Mucosa of descending colon (tissue), 3 donors: ENCODE measurements around the gene NKD2. TPM values are rescaled to one million over a fixed set of nuclear protein-coding genes. Genes with fewer than 3 reads are reported as not detected.

Source experiments
- ATAC-seq: fragments of 200-7000 bp; cut with Tn5 transposase; one replicate; pipeline ENCODE4 v1.9.1; 2020; ENCODE audit warnings: mild to moderate bottlenecking, moderate library complexity
- DNase-seq, 3 donors: peaks; one replicate each; pipeline ENCODE4 v3.0.0-alpha.2; 2020
- H3K36me3 ChIP-seq: fragments of 200-600 bp; one replicate; pipeline ENCODE4 v1.8.0; 2021; ENCODE audit warnings: low read depth, mild to moderate bottlenecking
- H3K4me1 ChIP-seq: fragments of 200-600 bp; one replicate; pipeline ENCODE4 v1.8.0; 2021; ENCODE audit warnings: low read depth, mild to moderate bottlenecking
- H3K4me3 ChIP-seq: fragments of 200-600 bp; one replicate; pipeline ENCODE4 v1.8.0; 2021; ENCODE audit warnings: mild to moderate bottlenecking
- H3K9me3 ChIP-seq: fragments of 200-600 bp; one replicate; pipeline ENCODE4 v1.8.0; 2021; ENCODE audit warnings: mild to moderate bottlenecking
- CTCF ChIP-seq: fragments of 200-600 bp; IDR thresholded peaks from one replicate; pipeline ENCODE4 v1.8.0; 2022; ENCODE audit warnings: antibody characterized with exemption, mild to moderate bottlenecking
- intact Hi-C, 2 donors: fragments of 100-400 bp; cut with DNase I in 1 of 2; cut with micrococcal nuclease in 1 of 2; formaldehyde crosslinking; loops; one replicate each; pipeline versions ENCODE4 v1.11.0 to v1.11.1; 2022; cut with DNase I, micrococcal nuclease
- total RNA-seq, 3 donors: library from RNA; stranded (reverse); fragmentation: NEBNext Ultra II Directional in 2 of 3; extraction: Animal tissue kit (Norgen Biotek cat#: 25700) in 2 of 3; gene quantifications; one replicate each; pipeline versions ENCODE4 v1.2.1 to v1.2.4, GENCODE V29; 2021 to 2023
- donor health status: DM: no; HTN: no; CAD: no; lungs with moderate emphysema.
- donor health status: DM: no; HTN: no; CAD: no.
- donor health status: DM: no; HTN: yes; CAD: no.

The NKD2 gene
- total RNA-seq, 3 donors from 2014 or later, result 0.93 to 3.7 (median 2.1) TPM

DNA sequence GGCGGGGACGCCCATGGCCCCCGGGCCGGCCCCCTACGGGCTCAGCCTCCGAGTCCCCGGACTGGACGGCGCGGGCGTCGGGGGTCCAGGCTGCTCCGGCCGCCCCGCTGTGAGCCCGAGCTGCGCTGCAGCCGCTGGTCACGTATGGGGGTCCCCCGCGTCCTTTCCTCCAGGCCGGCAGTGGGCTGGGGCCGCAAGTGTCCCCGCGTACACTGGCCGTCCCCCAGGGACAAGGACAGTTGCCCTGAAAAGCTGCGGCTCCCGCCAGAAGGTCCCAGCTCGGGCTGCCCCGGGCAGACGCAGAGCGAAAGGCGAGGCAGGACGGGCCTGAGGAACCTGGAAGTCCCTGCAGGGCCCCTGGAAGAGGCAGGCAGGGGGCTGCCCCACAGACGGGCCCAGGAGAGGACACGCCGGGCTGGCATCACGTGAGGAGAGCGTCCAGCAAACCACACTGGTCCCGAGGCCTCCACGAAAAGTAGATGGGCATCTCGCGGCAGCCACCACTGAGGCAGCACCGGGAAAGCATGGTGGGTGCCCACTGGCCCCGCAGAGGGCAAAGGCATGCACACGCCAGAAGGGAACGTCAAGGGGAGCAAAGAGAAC is 3.3 kb upstream of the NKD2 start:
- H3K9me3 ChIP-seq, result no peaks in the 10 kb centered on the region
- peaks cover 24% of the 10 kb centered on the region for H3K4me1 ChIP-seq
- ATAC-seq (no peak), DNase-seq (peak in 2 of 3 donors; percentile 29 to 46)
- no peaks in the 10 kb centered on the region for H3K36me3 ChIP-seq
- no peak for TF ChIP-seq CTCF
- no peak overlapping the region for H3K4me3 ChIP-seq
- intact Hi-C loops, result loop anchor here in 1 of 2 donors (10.0 kb wide), 1 partner anchor 81 kb away; no protein-coding TSS in a partner anchor

DNA sequence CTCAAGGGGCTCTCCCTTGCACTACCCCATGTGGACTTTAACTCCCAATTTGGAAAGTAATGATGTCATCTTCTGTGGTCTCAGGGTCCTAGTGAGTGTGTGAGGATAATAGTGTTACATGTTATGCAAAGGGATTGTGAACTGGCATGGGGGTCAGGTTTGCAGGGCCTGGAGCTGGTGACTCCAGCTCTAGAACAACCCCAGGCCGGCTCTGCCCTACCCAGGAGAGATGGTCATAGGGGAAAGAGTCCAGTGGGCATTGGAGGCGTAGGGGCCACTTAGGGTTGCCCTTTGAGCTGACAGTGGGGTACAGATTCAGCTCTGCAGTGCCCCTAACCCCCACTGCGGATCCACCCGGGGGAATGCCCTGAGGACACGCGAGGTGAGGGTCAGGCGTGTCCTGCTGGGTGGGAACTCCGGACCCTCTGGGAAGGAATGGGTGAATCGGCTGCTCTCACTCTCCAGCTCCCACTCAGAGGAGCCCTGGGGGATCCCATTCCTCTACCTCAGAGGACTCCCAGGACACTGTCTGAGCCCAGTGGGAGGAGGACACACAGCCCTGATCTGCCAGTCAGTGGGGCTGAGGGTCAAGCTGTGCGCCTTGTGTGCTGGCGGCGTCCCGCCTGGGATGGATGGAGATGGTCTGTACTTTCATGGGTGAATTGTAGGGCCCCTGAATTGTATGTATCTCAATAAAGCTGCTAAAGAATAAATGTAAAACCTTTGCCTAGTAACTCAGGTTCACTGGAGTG is 2.5 kb upstream of the NKD2 start:
- Histone ChIP-seq H3K4me3 (no peak overlapping the region), H3K4me1 (peaks cover 24% of the 10 kb centered on the region), H3K9me3 (no peaks in the 10 kb centered on the region), H3K36me3 (no peaks in the 10 kb centered on the region)
- intact Hi-C loops, result loop anchor here in 1 of 2 donors (10.0 kb wide), 1 partner anchor 81 kb away; no protein-coding TSS in a partner anchor
- TF ChIP-seq CTCF, result no peak
- peak in 2 of 3 donors; percentile 21 to 34 for DNase-seq
- ATAC-seq, result no peak

DNA sequence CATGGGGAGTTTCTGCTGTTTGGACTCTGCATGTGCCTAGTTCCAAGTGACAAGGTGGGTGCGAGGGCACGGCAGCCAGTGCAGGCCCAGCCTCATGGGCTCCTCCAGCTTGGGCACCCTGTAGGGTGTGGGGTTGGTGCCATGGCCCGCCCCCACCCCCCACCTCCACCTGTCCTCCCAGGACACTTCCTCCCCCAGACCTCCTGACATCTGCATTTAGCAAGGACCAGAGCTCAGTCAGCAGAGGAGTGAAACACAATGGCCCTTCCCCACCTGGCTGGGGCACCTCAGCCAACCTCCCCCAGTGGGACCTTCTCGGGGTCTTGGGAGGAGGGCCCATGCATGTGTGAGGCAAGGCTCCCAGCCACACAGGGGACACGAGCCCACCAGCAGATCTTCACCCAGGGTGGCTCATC is 1.9 kb upstream of the NKD2 start:
- H3K4me3 ChIP-seq, result no peak overlapping the region
- no peak for TF ChIP-seq CTCF
- no peaks in the 10 kb centered on the region for H3K36me3 ChIP-seq
- no peak for ATAC-seq
- peaks cover 24% of the 10 kb centered on the region for H3K4me1 ChIP-seq
- peak in 2 of 3 donors; percentile 16 to 29 for DNase-seq
- intact Hi-C loops, result loop anchor here in 1 of 2 donors (10.0 kb wide), 1 partner anchor 82 kb away; no protein-coding TSS in a partner anchor
- H3K9me3 ChIP-seq, result no peaks in the 10 kb centered on the region

DNA sequence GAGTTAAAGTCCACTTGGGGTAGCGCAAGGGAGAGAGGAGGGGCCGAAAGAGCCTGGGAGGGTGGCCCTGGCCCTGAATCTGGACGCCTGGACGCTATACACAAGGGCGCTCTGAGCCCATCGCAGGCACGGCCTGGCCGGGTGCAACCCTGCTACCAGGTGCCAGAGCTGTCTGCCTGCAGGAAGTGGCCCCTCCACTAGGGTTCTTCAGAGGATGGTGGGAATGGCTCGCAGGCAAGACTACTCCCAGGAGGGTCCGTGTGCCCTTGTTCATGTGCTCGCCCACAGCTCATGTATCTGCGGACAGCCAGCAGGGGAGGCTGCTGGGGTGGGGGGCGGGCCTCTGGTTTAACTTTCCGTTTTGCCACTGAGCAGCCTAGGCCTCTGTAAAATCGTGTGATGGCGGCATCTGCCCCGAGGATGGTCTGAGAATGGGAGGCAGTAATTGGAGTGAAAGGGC is 1.4 kb upstream of the NKD2 start:
- H3K36me3 ChIP-seq, result no peaks in the 10 kb centered on the region
- DNase-seq (peak in 2 of 3 donors; percentile 19 to 25), ATAC-seq (no peak)
- no peak overlapping the region for H3K4me3 ChIP-seq
- peaks cover 24% of the 10 kb centered on the region for H3K4me1 ChIP-seq
- no peaks in the 10 kb centered on the region for H3K9me3 ChIP-seq
- TF ChIP-seq CTCF, result no peak
- intact Hi-C loops, result loop anchor here in 1 of 2 donors (10.0 kb wide), 1 partner anchor 82 kb away; no protein-coding TSS in a partner anchor

GRCh38 chr5:1007681-1008450 is 736 bp upstream of the NKD2 start:
- DNase-seq, result peak in 1 of 3 donors; percentile 50
- ATAC-seq, result no peak
- no peaks in the 10 kb centered on the region for H3K9me3 ChIP-seq
- TF ChIP-seq CTCF, result no peak
- H3K4me3 ChIP-seq, result no peak overlapping the region
- intact Hi-C loops, result loop anchor here in 1 of 2 donors (10.0 kb wide), 1 partner anchor 83 kb away; no protein-coding TSS in a partner anchor
- H3K36me3 ChIP-seq, result no peaks in the 10 kb centered on the region
- peaks cover 24% of the 10 kb centered on the region for H3K4me1 ChIP-seq
